ENCODE results near the gene B3GALNT1.

The B3GALNT1 gene

DNA sequence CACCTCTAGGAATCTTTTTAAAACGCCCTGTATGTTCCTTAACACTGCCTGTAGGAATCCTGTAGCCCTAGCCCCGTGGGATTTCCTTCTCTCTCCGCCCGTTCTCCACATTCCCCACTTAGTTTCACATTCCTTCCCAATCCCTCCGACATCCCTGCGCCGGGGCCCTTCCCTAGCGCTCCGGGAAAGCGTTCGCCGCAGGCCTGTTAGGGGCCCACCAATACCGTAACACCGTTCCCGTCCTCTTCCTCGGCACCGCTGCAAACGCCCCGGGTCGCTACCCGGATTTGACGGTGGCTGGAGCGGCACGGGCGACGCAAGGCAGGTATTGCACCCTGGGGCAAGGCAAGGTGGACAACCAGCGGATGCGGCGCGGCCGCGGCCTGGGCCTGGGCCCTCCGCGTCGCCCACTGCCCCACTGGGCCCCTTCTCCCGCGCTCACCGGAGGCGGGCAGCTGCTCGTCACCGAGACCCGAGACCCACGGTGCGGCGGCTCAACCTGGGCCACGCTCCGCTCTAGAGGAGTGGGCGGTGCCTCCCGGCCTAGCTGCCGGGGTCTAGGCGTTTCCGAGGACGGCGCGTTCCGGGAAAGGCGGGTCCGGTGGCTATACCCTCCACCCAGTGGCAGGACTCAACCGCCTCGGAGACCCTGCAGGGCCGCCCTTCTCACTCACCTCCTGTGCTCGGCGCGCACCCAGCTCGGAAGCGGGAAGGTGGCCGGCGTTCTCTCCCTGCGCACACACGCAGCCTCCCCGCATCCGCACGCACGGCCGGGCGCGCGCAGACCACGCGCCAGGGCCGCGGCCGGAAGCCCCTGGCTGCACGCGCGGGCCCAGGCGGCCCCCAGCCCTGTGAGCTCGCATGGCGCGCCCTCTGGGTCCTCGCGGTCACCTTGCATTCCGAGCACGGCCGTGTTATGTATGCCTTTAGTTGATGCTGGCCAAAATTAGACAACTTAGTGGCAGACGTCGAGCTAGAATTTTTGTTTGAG is at the start of gene B3GALNT1:
Gene B3GALNT1, minus strand, starts transcription at position 789 of the 991 bp plus-strand sequence. CDS start 18,595 bp downstream, outside the sequence.
- peak; percentile 27 for DNase-seq (ENCODE audit: low read depth)

DNA sequence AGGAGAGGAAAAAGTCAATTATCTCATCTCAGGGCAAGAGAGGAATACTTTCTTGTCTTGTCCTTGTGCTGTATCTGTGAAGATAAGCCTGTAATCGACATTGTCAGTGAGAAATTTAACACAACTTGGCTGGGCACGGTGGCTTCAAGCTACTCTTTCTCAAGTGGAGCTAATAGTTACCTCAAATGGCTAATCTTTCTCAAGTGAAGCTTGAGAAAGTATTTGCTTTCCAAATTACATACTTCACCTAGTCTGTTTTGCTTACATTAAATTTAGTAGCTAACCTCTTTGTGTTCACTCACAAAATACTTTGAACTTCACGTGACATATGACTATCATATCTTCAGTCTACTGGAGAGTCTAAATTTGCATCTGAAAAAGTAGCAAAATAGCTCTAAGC is 48.3 kb upstream of the B3GALNT1 start:
- DNase-seq (ENCODE audit: low read depth) = no peak

DNA sequence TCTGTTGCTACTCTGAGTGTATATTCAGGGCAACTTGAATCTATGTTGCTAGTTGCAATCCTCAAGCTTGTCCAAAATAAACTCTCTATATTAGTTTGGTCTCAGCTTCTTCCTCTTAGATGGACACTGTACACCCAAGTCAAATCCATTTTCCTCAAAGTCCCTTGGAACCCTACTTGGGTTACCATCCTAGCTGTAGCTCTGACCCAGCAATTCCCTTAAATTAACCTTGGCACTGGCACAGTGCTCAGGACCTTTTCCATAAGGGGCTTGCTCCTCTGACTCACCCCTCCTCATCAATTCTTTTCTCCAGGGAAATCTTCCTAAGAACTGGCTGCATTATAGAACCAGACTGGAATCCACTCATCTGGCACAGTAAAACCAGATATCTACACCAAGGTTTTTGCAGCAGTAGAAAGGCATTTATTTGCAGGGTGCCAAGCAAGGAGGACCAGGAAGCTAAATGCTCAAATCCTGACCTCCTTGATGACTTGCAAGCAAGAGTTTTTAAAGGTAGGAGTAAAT is 44.9 kb upstream of the B3GALNT1 start:
- DNase-seq (ENCODE audit: low read depth) = no peak

DNA sequence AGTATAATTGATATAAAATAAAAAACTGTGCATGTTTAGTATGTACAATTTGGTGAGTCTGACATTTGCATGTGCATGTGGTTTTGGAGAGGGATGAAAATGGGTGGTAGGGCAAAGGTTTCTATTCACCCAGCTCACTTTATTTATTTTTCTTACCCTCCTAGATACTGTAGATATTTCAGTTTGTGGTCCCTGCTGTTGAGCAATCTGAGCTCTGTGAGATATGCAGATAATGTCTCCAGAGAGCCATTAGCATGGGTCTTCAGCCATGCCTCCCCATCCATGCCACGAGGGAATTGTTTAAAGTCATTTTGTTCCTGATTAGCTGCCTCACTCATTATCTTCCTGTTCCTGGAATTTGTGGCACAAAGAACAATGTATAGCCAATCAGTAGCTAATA is 44.4 kb upstream of the B3GALNT1 start:
- no peak for DNase-seq (ENCODE audit: low read depth)

- no peak for DNase-seq (ENCODE audit: low read depth)
Observed at GRCh38 chr3:161148832-161149475, 43.8 kb upstream of the B3GALNT1 start.

DNA sequence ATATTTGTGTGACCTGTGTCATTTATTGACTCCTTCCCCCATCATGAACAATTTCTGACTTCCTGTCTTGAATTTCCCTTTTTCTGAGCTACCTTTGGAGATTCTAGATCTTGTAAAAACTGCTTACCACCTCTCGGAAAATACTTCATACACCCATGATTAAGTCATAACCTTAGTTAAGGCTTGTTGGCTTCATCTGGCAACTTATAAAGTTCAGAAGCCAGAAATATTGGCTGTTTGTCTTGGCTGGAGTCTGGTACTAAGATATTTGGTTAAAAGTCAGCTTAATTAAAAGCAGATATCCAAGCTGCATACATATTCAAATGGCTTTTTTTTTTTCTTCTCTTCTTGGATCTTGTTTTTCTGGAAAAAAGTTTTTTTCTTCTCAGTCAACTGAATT is 37.3 kb upstream of the B3GALNT1 start:
- DNase-seq (ENCODE audit: low read depth) = no peak

DNA sequence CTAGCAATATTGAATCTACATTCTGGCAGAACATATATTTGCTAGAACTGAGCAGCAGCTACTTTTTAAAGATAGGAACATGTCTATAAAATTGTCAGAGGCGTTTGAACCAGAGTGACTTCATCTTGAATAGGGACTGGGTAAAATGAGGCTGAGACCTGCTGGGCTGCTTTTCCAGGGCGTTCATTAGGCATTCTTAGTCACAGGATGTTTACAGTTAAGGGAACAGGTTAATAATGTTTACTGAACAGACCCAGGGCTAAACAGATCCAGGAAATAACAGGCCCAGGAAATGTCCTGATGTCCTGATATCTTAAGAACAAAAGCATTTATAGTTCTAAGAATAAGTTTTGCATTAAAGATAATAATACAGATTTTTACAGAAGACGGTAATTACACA is 34.5 kb upstream of the B3GALNT1 start:
- no peak for DNase-seq (ENCODE audit: low read depth)

DNA sequence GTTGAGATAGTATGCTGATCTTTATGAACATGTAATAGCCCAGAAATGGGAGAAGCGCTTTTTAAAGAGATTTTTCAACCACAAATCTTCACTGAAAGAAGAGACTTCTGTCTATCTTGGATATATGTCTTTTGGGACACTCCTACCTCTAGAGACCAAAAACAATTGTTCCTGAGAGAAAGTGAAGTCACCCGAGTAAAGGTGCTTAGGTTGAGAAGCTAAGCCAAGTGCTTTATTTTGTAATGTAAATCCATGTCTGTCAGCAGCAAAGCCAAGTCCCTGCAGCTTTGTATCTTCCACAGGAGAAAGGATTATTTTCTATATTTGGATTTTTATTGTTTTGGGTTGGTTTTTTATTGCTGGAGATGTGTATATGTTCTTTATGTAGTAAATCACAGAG is 32.1 kb upstream of the B3GALNT1 start:
- no peak for DNase-seq (ENCODE audit: low read depth)

DNA sequence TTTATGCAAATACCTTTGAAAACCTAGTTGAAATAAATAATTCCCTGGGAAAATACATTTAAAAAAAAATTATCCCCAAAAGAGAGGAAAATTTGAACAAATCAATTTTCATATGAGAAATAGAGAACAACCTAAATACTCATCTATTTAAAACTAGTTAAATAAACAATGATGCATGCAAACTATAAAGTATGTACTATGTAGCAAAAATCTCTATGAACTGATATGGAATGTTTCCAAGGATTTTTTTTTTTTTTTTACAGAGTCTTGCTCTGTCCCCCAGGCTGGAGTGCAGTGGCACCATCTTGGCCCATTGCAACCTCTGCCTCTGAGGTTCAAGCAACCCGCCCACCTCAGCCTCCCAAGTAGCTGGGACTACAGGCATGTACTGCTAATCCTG is 27.2 kb upstream of the B3GALNT1 start:
- no peak for DNase-seq (ENCODE audit: low read depth)

DNA sequence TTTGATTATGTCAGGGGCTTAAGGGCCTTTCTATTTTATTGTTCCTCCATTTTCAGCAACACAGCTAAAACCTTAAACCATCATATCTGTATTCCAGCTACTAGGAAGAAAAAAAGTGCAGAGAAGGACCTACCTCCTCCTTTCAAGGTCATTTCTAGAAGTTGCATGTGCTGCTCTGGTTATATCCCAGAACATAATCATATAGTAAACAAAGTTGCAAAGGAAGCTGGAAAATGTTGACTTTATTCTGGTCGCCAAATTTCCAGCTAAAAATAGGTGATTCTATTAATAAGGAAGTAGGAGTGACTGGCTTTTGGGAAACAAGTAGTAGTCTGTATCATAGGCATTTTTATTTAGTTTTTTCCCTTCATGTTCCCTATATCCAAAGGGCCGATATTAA is 21.3 kb upstream of the B3GALNT1 start:
- DNase-seq (ENCODE audit: low read depth) = no peak

- no peak for DNase-seq (ENCODE audit: low read depth)
Observed at GRCh38 chr3:161117646-161118045, 12.5 kb upstream of the B3GALNT1 start.

- DNase-seq (ENCODE audit: low read depth) = no peak
Observed at GRCh38 chr3:161108840-161109239, 3.7 kb upstream of the B3GALNT1 start.

- no peak for DNase-seq (ENCODE audit: low read depth)
Observed at GRCh38 chr3:161107311-161107710, 2.2 kb upstream of the B3GALNT1 start.

GRCh38 chr3:161103776-161104385 is 1.3 kb downstream of the B3GALNT1 start:
- DNase-seq (ENCODE audit: low read depth) = no peak

GRCh38 chr3:161101609-161102008 is 3.5 kb downstream of the B3GALNT1 start:
- DNase-seq (ENCODE audit: low read depth) = no peak

DNA sequence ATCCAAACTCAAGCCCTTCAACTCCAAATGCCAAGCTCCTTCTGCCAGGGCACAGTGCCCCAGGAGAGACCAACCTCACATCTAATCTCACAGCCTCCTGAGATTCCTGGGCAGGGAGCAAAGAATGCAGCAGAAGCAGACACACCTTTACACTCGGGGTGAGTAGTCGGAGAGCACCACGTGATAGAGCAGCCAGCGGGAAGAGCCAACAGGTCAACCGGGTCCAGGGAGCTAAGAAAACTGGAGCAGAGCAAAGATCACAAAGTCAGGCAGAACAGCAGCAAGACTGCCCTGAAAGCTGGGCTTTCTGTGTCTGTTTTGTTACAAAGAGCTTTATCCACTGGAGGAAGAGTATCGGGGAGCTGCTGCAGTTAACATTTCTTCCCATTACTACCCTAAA is 4.2 kb downstream of the B3GALNT1 start:
- no peak for DNase-seq (ENCODE audit: low read depth)

DNA sequence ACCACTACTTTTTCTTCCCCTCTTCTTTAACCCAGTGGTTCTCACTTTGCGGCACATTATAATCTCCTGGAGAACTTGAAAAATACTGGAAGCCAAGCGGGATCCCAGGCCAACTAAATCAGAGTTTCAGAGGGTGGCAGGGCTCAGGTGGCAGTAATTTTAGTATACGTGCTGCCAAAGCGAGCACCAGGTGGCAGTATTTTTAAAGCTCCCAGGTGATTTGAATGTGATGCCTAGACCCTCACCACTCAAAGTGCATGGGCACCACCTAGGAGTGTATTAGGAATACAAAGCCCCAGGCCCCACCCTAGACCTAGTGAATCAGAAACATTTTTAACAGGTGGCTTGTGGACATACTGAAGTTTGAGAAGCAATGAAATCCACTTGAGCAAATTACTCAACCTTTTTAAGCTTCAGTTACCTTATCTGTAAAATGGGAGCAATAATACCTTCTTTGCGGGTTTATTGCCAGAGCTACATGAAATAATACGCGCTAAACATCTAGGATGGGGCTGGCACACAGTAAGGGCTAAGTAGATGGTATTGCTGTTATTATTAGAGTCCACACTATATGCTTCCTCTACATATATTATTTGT is 8.3 kb downstream of the B3GALNT1 start:
- no peak for DNase-seq (ENCODE audit: low read depth)

GRCh38 chr3:161093895-161094294 is 11.3 kb downstream of the B3GALNT1 start:
- no peak for DNase-seq (ENCODE audit: low read depth)

- DNase-seq (ENCODE audit: low read depth) = no peak
Observed at GRCh38 chr3:161084277-161084676, 20.9 kb downstream of the B3GALNT1 start.

GRCh38 chr3:161083131-161083530 is 22.0 kb downstream of the B3GALNT1 start:
- DNase-seq (ENCODE audit: low read depth) = no peak

DNA sequence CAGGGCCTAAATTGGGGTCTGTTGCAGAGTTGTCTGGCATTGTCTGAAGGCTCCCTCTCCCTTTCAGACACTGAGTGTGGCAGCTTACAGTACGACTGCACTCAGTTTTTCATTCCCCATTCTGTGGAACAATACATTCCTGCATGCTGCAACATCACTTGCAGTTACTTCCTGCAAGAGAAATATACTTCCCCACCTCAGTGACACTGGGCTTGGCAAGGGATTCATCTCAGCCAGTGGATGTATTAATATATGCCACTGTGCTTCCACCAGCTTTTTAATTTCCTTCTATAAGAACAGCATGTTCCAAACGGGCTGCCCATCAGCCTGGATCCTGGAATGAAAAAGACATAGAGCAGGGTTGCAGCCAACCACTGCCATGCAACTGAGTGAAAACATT is 23.1 kb downstream of the B3GALNT1 start:
- DNase-seq (ENCODE audit: low read depth) = no peak

GRCh38 chr3:161081633-161082032 is 23.5 kb downstream of the B3GALNT1 start:
- no peak for DNase-seq (ENCODE audit: low read depth)
